Smooth muscle cell (in vitro differentiated cells): ENCODE data around the gene ACOX3. TPM values are rescaled to one million over a fixed set of nuclear protein-coding genes. Genes with fewer than 3 reads are reported as not detected.
"Not testable (repeated sequence)": the region's sequence is repeated elsewhere in the genome, so short reads cannot be mapped to it uniquely, and the experiment has no call there.

ENCODE experiments used
- DNase-seq: peaks from one replicate; lab custom pipeline; 2025; ENCODE audit not compliant: unreplicated experiment; lab: John Stamatoyannopoulos, UW
- H2AFZ ChIP-seq: fragments of 200-600 bp; sonication (generic); 2 replicates; pipeline ENCODE4 v1.6.0; 2016; ENCODE audit warnings: antibody characterized with exemption, low read depth, mild to moderate bottlenecking
- H3F3A ChIP-seq: fragments of 200-600 bp; sonication (generic); 2 replicates; pipeline ENCODE4 v1.6.0; 2017; ENCODE audit warnings: antibody characterized with exemption, low read depth
- H3K27ac ChIP-seq: fragments of 200-600 bp; sonication (generic); 2 replicates; pipeline ENCODE4 v1.5.1; 2016; ENCODE audit warnings: low read depth, mild to moderate bottlenecking
- H3K27me3 ChIP-seq: fragments of 200-600 bp; sonication (generic); 2 replicates; pipeline ENCODE4 v1.6.1; 2016; ENCODE audit warnings: low read depth, mild to moderate bottlenecking
- H3K36me3 ChIP-seq: fragments of 200-600 bp; sonication (generic); 2 replicates; pipeline ENCODE4 v1.5.1; 2016; ENCODE audit warnings: low read depth
- H3K4me1 ChIP-seq: fragments of 200-600 bp; sonication (generic); 2 replicates; pipeline ENCODE4 v1.5.1; 2016; ENCODE audit warnings: low read depth
- H3K4me2 ChIP-seq: fragments of 200-600 bp; sonication (generic); 2 replicates; pipeline ENCODE4 v1.6.0; 2016; ENCODE audit warnings: mild to moderate bottlenecking
- H3K4me3 ChIP-seq: fragments of 200-600 bp; sonication (generic); 2 replicates; pipeline ENCODE4 v1.5.1; 2016; ENCODE audit warnings: mild to moderate bottlenecking
- H3K79me2 ChIP-seq: fragments of 200-600 bp; sonication (generic); 2 replicates; pipeline ENCODE4 v1.6.0; 2016; ENCODE audit warnings: low read depth, mild to moderate bottlenecking
- H3K9ac ChIP-seq: fragments of 200-600 bp; sonication (generic); 2 replicates; pipeline ENCODE4 v1.6.0; 2016; ENCODE audit warnings: low read depth
- H3K9me3 ChIP-seq: fragments of 200-600 bp; sonication (generic); replicated peaks from 2 replicates; pipeline ENCODE4 v1.5.1; 2016; ENCODE audit warnings: low read depth
- H4K20me1 ChIP-seq: fragments of 200-600 bp; sonication (generic); 2 replicates; pipeline ENCODE4 v1.6.0; 2016; ENCODE audit warnings: low read depth
- WGBS: methylation state at CpG from one replicate; pipeline ENCODE4 v1.1.7; 2016; ENCODE audit warnings: low lambda C conversion rate; 5-methylcytosine and 5-hydroxymethylcytosine counted together
- polyA plus RNA-seq: library from polyadenylated mRNA; unstranded; fragments of >200 nt; fragmentation: Nextera tagmentation; extraction: Ambion mirVana; gene quantifications from 2 replicates; pipeline ENCODE4 v1.2.1, GENCODE V29; 2016
- total RNA-seq: library from RNA; depleted of rRNA; stranded (reverse); fragments of >200 nt; gene quantifications from 2 replicates; pipeline ENCODE4 v1.2.3, GENCODE V29; 2014
- TF ChIP-seq, protein P1 (sequence below): fragments of 200-600 bp; sonication (generic); IDR thresholded peaks from 2 replicates; pipeline ENCODE4 v1.5.1; 2017; ENCODE audit warnings: borderline replicate concordance, mild to moderate bottlenecking, antibody characterized with exemption; ENCODE audit not compliant: insufficient read depth, poor library complexity, severe bottlenecking

ACOX3 gene
- total RNA-seq (25.0 and 25.9 TPM in 2 replicates), polyA plus RNA-seq (23.9 and 27.9 TPM in 2 replicates)

GRCh38 chr4:8440492-8441311 is at the start of gene ACOX3, which contains the start of gene TRMT44:
Gene ACOX3, minus strand, starts transcription at chr4:8440723. Its CDS starts 24,202 bp downstream, at chr4:8416521.
Gene TRMT44, plus strand, starts transcription at chr4:8440777. Its CDS starts 46 bp downstream, at chr4:8440823.
- peak within 1 kb of the TSS; percentile 100 for H3K4me2 ChIP-seq
- H3K36me3 ChIP-seq: no peaks in the 10 kb centered on the region
- peak within 1 kb of the TSS; percentile 90 for H3K9ac ChIP-seq
- TF ChIP-seq, protein P1, sequence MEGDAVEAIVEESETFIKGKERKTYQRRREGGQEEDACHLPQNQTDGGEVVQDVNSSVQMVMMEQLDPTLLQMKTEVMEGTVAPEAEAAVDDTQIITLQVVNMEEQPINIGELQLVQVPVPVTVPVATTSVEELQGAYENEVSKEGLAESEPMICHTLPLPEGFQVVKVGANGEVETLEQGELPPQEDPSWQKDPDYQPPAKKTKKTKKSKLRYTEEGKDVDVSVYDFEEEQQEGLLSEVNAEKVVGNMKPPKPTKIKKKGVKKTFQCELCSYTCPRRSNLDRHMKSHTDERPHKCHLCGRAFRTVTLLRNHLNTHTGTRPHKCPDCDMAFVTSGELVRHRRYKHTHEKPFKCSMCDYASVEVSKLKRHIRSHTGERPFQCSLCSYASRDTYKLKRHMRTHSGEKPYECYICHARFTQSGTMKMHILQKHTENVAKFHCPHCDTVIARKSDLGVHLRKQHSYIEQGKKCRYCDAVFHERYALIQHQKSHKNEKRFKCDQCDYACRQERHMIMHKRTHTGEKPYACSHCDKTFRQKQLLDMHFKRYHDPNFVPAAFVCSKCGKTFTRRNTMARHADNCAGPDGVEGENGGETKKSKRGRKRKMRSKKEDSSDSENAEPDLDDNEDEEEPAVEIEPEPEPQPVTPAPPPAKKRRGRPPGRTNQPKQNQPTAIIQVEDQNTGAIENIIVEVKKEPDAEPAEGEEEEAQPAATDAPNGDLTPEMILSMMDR: no peak
- WGBS: 3% methylated on average over 53 of the region's 60 CpGs
- H3K79me2 ChIP-seq: peaks cover 63% of the 10 kb centered on the region
- peak within 1 kb of the TSS; percentile 84 for H2AFZ ChIP-seq
- H3K9me3 ChIP-seq: no peaks in the 10 kb centered on the region
- H3K27me3 ChIP-seq: no peaks in the 10 kb centered on the region
- peak within 1 kb of the TSS; percentile 98 for H3K4me3 ChIP-seq
- peaks cover 20% of the 10 kb centered on the region for H4K20me1 ChIP-seq
- peaks cover 20% of the 10 kb centered on the region for H3K4me1 ChIP-seq
- peak; percentile 78 for DNase-seq
- H3F3A ChIP-seq: no peaks in the 10 kb centered on the region
- H3K27ac ChIP-seq: peak within 1 kb of the TSS; percentile 90

GRCh38 chr4:8488791-8489369 is 48.4 kb upstream of the ACOX3 start:
- DNase-seq: no peak
- 96% methylated on average over 5 of the region's 5 CpGs for WGBS
- Histone ChIP-seq H4K20me1 (no peaks in the 10 kb centered on the region), H3K4me2 (no peak overlapping the region), H3K9ac (no peak overlapping the region), H3K9me3 (no peaks in the 10 kb centered on the region), H3K4me1 (no peaks in the 10 kb centered on the region), H3K36me3 (no peaks in the 10 kb centered on the region), H3F3A (no peaks in the 10 kb centered on the region), H3K27ac (no peak overlapping the region), H2AFZ (no peak overlapping the region), H3K27me3 (no peaks in the 10 kb centered on the region), H3K4me3 (no peak overlapping the region), H3K79me2 (no peaks in the 10 kb centered on the region)
- TF ChIP-seq, protein P1: no peak

DNA sequence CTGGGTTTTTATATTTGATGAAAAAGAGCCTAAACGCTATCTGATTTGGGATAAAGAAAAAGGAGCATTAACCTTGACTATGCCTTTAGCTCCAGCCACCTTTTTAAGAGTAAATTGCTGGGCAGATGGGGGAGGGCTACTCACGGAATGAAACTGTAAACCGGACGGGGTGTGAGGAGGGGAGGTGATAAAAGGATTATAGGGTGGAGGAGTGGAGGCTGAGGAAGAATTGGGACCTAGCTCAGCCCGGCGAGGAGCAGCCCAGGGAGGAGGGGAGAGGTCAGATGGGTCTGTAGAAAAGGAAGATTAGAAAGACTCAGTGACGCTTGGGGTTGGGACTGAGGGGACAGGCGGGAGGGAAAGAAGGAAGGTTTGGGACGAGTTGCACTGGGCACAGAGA is 46.1 kb upstream of the ACOX3 start:
- 69% methylated on average over 9 of the region's 9 CpGs for WGBS
- not testable (repeated sequence) for H4K20me1 ChIP-seq, H3K4me3 ChIP-seq, H3K36me3 ChIP-seq, H3K4me2 ChIP-seq, H3K9me3 ChIP-seq, H3K9ac ChIP-seq, H2AFZ ChIP-seq, H3K27me3 ChIP-seq, H3F3A ChIP-seq, H3K4me1 ChIP-seq, H3K27ac ChIP-seq, H3K79me2 ChIP-seq, DNase-seq

DNA sequence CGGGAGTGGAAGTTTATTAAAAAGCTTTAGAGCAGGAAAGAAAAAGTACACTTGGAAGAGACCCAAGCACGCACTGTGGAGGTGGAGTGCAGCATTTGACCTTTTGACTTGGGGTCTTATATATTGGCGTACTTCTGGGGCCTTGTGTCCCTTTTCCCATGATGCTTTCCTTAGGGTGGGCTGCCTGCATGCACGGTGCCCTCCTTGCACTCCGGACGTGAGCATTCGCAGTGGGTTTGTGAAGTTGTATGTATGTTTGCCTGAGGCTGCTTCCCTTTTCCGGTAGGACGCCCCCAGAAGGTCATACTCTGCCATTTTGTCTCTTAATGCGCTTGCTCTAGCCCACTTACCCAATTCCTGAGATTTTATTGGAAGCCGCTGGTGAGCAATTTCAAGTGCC is 39.7 kb upstream of the ACOX3 start:
- no peaks in the 10 kb centered on the region for H4K20me1 ChIP-seq
- H3K4me2 ChIP-seq: no peak overlapping the region
- no peak for DNase-seq
- H3K36me3 ChIP-seq: no peaks in the 10 kb centered on the region
- no peaks in the 10 kb centered on the region for H3F3A ChIP-seq
- H3K9ac ChIP-seq: no peak overlapping the region
- no peaks in the 10 kb centered on the region for H3K4me1 ChIP-seq
- 98% methylated on average over 11 of the region's 11 CpGs for WGBS
- H3K27ac ChIP-seq: no peak overlapping the region
- H3K27me3 ChIP-seq: no peaks in the 10 kb centered on the region
- TF ChIP-seq, protein P1: no peak
- H3K4me3 ChIP-seq: no peak overlapping the region
- no peak overlapping the region for H2AFZ ChIP-seq
- no peaks in the 10 kb centered on the region for H3K79me2 ChIP-seq
- no peaks in the 10 kb centered on the region for H3K9me3 ChIP-seq
